Ramos (cell line): ENCODE results near the gene AMPD3.

Experiments
- in situ Hi-C: fragments of 300-500 bp; cut with MboI; formaldehyde crosslinking; loops from one replicate; pipeline ENCODE4 v1.14.3; 2022; ENCODE audit warnings: low sequenced_read_pairs; ENCODE audit not compliant: unreplicated experiment

Gene AMPD3

GRCh38 chr11:10484461-10485180 is 29.6 kb downstream of the AMPD3 start:
- in situ Hi-C loops = no loop called here

GRCh38 chr11:10485646-10486045 is 30.6 kb downstream of the AMPD3 start:
- in situ Hi-C loops = no loop called here

- in situ Hi-C loops = no loop called here
Measured at GRCh38 chr11:10486161-10486840, 31.2 kb downstream of the AMPD3 start.

- in situ Hi-C loops = no loop called here
Measured at GRCh38 chr11:10487002-10487647, 32.1 kb downstream of the AMPD3 start.

- in situ Hi-C loops = no loop called here
Measured at GRCh38 chr11:10488121-10488933, 33.3 kb downstream of the AMPD3 start.

GRCh38 chr11:10488934-10489691 is 34.0 kb downstream of the AMPD3 start:
- in situ Hi-C loops = no loop called here

- in situ Hi-C loops = no loop called here
Measured at GRCh38 chr11:10490032-10490397, 35.0 kb downstream of the AMPD3 start.

GRCh38 chr11:10490398-10491241 is 35.6 kb downstream of the AMPD3 start:
- in situ Hi-C loops = no loop called here

GRCh38 chr11:10492084-10492483 is 37.0 kb downstream of the AMPD3 start:
- in situ Hi-C loops = no loop called here

- in situ Hi-C loops = no loop called here
Measured at GRCh38 chr11:10493041-10493663, 38.1 kb downstream of the AMPD3 start.

GRCh38 chr11:10494636-10495463 is 39.8 kb downstream of the AMPD3 start:
- in situ Hi-C loops = no loop called here

GRCh38 chr11:10495464-10495786 is 40.4 kb downstream of the AMPD3 start:
- in situ Hi-C loops = no loop called here

GRCh38 chr11:10496296-10496936 is 41.4 kb downstream of the AMPD3 start:
- in situ Hi-C loops = no loop called here

GRCh38 chr11:10497371-10498021 is 42.4 kb downstream of the AMPD3 start:
- in situ Hi-C loops = no loop called here

GRCh38 chr11:10498022-10498400 is 42.9 kb downstream of the AMPD3 start:
- in situ Hi-C loops = no loop called here

- in situ Hi-C loops = no loop called here
Measured at GRCh38 chr11:10498426-10499250, 43.6 kb downstream of the AMPD3 start.
